Hematopoietic multipotent progenitor cell treated with erythropoietin and hydrocortisone succinate and interleukin-3 and kit ligand, for 4 days (in vitro differentiated cells): ENCODE data around the gene ARHGAP24.
"Not testable (repeated sequence)": the region's sequence is repeated elsewhere in the genome, so short reads cannot be mapped to it uniquely, and the experiment has no call there.

ENCODE experiments used
- DNase-seq: peaks from one replicate; pipeline ENCODE4 v3.0.0-alpha.2; 2015

The ARHGAP24 gene

GRCh38 chr4:85486425-85487086, 11.6 kb downstream of the ARHGAP24 start:
- no peak for DNase-seq

DNA sequence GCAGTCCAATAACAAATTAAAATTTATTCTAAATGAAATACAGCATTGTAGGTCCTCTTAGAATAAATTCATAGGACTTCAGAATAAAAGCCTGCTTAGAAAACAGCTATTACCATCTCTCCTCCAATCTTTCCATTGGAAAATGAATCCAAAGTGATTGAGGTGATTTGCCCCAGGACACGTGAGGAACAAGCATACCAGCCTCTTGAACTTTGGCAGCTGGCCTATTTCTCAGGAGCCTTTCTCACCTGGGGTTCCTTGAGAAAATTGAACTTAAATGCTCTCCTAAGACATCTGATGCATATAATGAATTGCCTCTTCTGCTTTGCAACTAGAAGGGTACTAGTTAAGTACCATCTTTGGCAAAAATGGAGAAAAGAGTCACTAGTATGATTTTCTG, 13.5 kb downstream of the ARHGAP24 start:
- DNase-seq = no peak

DNA sequence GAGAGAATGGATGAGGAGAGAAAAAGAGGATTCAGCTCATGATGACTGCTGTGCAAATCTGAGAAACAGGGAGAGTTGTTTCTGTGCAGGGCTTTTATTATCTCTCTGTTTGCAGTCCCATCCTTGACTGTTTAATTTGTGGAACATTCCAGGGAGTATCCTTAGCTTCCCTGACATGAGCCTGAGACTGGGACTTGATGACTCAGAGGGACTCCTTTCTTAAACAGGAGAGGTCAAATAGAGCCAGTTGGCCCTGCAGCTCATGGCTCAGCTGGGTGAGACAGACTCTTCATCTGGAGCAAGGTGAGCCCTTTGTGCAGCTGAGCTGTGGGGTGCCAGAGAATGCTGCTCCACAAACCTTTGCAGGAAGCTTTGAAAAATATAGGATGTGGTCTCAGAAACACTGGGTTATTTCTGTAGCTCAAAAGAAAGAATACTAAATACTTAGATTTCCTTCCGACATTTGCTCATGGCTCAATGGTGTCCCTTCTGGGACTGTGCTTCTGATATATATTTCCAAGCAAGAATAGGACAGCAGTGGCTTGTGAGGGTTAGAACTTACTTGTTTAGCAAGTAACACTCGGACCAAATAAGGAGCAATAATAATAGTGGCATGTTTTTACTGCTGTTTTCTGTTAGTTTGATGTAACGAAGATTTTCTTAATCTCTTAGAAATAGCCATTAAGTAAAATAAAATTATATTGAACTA, 14.5 kb downstream of the ARHGAP24 start:
- DNase-seq = no peak

- no peak for DNase-seq
Observed at GRCh38 chr4:85491527-85491926, 16.6 kb downstream of the ARHGAP24 start.

DNA sequence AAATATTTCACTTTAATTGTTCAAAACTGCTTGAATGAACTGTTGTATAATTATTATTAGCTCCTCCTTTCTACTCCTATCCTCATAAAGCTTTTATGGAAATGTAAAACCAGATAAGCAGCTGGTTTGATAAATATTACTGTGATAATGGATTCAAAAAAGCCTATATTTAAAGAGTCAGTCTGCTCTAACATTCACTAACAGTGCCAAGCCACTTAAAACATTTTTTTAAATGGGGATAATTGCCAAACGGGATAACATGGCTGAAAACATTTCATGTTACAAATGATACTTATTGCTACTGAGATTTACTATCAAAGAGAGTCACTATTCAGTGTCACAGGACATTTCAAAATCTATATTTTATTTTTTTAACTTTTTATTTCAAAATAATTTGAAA, 17.4 kb downstream of the ARHGAP24 start:
- DNase-seq = no peak

DNA sequence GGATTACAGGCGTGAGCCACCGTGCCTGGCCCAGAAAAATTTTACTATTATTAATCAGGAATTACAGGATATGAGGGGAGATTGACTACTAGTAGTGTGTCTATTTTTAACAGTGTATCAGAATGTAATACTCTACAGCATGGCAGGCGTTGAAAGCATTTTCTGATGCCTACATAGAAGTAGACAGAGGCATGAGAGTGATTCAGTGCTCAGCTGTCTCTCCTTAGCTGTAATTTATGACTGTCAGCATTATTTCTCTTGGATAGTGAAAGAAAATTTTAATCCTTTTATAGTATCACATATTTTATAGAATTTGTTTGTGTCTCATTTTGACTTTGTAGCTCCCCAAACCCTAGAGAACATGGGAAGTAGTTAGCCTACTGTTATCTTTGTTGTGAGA, 20.7 kb downstream of the ARHGAP24 start:
- no peak for DNase-seq

DNA sequence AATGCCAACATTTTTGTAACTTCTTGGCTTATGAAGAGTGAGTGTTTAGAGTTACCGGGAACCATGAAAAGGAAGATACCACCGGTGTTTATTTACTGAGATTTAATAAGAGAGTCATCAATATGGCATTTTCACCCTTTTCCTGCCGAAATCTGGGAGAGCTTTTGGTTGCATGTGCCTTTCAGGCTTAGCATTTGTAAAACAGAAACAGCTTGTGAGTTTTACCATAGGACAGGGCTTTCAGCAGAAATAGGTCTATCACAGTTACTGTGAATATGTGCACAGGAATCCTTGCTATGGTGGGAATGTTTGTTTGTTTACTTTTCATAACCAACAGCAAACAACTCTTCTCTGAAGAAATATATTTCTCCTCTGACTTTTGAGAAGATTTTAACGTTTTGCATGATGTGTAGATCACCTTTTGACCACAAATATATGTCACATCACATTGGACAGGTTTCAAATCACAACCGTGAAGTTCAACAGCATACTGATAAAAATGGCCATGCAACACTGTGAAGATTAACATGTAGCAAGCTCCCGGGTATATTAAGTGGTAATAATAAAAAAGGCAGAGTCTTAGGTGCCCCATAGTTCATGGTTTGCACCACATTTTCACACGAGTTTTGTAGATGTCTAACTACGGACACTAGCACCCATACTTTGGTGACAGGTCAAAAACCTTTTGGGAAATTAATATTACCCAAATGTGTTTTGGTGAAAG, 21.3 kb downstream of the ARHGAP24 start:
- no peak for DNase-seq

DNA sequence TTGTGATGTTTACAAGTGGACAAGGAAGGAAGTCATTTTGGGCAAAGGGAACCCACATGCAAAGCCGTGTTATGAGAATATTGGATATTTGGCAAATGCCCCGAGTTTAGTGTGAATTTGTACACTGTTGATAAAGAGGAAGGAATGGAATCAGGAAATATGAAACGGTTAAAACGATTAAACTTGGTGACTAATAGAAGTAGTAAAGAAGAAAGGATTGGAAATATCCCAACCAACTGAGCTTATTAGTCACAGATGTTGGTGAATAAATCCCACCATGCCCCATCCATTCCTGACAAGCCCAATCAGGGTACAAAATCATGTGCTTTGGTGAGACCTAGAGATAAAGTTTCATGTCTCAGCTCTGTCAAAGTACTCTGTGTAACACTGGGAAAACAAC, 22.0 kb downstream of the ARHGAP24 start:
- DNase-seq = no peak

DNA sequence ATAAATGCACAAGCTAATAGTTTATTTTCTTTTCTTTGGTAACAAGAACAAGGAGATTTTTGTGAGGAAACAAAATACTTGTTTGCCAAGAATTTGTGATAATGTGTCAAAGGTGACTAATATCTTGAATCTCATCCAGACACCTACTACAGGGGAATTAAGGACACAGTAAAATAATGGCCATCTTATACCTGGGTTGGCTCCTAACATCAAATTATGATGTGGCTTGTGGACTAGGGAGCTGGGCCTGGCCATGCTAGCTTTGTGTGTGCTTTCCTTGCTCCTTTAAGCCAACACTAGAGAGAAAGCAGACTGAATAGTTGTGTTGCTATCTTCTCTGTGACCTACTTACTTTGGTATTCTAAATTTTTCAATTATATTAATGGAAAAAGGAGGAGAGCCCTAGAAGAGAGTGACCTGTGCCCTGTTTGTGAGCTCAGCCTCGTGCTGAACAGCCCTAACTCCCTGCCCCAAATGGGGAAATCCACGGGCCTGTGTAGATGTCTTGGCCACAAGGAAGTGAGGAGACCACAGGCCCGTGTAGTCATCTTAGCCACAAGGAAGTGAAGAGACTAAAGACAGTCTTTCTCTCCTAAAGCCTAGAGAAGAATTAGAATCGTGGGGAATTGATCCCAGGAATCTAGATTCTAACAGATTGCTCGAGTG, 23.3 kb downstream of the ARHGAP24 start:
- peak; percentile 67 for DNase-seq

DNA sequence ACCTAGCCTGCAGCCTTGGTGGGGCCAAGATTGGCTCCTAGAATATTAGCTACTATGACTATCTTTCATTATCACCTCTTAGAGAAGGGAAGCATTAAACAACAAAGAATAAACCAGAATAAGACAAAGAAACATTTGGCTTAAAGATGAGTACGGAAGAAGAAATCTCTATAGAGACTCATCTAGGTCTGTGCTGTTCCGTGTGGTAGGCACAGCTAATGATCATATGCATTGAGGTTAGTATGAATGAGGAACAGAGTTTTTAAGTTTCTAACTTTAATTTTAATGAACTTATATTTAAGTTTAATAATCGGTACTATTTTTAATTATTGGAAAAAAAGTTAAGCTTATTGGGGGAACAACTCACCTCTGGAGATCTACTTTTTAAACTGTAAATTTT, 24.6 kb downstream of the ARHGAP24 start:
- DNase-seq = no peak

DNA sequence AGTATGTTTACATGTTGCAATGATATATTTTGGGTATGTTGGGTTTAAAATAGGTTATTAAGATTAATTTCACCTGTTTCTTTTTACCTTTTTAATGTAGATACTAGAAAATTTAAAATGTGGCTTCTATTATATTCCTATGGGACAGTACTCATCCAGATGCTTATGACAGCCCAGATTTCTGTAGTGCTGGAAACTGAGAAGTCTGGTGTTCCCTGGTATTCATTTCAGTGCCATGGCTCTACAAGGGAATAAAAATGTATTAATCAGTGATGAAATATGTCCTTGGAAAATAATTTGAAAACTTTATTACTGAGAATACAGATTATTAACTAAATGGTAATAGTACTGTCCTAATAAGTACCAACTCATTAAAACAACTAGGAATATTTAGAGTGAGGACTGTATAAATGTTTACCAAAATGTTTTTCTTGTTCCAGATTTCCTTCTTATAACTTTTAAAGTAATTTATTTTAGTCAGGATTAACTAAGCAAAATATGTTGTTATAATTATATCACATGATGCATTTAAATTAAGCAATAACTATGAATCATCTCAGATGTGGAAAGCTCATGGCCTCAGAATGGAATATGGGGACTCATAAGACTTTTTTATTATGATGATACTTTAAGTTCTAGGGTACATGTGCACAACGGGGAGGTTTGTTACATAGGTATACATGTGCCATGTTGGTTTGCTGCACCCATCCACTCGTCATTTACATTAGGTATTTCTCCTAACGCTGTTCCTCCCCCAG, 25.3 kb downstream of the ARHGAP24 start:
- no peak for DNase-seq

DNA sequence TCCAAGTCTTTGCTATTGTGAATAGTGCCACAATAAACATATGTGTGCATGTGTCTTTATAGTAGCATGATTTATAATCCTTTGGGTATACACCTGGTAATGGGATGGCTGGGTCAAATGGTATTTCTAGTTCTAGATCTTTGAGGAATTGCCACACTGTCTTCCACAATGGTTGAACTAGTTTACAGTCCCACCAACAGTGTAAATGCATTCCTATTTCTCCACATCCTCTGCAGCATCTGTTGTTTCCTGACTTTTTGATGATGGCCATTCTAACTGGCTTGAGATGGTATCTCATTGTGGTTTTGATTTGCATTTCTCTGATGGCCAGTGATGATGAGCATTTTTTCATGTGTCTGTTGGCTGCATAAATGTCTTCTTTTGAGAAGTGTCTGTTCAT, 26.2 kb downstream of the ARHGAP24 start:
- DNase-seq = not testable (repeated sequence)

GRCh38 chr4:85508654-85509053, 33.7 kb downstream of the ARHGAP24 start:
- DNase-seq = no peak

DNA sequence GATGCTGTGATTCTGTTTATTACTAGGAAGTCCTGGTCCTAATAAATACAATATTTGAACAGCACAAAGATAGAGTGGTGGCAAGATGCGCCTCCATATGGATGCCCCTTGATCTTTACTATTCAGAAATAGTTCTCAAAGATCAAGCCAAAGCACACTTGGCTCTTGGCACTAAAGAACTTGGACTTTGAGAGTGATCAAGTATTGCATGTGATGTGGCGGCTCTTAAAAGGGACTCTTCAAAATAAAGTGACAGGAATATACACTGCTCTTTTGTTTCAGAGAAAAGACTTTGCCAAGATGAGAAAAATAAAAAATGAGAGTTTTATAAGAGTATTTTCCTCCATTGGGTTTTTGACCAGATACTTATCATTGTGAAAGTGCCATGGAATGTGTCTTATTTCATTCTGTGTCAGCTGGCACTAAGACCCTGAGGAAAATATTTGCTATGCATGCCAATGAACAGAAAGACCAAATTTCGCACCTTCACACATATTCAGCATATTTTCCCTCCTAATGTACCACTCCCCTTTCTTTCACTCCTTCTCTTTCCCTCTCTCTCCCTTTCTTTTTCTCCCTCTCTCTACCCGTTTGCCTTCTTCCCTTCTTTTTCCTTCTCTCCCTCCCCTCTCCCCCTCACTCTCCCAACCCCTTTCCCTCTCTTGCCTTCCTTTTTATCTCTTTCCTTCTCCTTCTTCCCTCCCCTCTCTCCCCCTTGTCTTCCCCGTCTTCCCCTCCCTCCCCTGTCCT, 35.1 kb downstream of the ARHGAP24 start:
- no peak for DNase-seq

GRCh38 chr4:85510632-85510984, 35.7 kb downstream of the ARHGAP24 start:
- no peak for DNase-seq

- no peak for DNase-seq
Observed at GRCh38 chr4:85512446-85513205, 37.7 kb downstream of the ARHGAP24 start.

DNA sequence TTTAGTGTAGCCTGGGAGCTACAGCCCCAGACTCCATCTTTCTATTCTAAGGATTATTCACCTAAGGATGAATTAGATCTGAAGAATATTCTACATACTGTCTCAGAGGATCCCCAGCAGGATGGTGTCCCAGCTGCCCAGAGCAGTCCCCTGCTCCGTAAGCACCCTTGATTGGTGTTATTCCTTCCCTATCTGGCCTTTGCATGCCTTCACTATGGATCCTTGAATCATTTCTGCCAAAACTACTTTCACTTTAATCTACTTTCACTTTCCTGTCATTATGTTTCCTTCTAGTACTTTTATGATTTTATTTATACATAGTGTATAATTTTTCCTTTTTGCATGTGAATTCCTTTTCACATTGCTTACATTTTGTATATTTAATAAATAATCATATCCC, 39.2 kb downstream of the ARHGAP24 start:
- no peak for DNase-seq

DNA sequence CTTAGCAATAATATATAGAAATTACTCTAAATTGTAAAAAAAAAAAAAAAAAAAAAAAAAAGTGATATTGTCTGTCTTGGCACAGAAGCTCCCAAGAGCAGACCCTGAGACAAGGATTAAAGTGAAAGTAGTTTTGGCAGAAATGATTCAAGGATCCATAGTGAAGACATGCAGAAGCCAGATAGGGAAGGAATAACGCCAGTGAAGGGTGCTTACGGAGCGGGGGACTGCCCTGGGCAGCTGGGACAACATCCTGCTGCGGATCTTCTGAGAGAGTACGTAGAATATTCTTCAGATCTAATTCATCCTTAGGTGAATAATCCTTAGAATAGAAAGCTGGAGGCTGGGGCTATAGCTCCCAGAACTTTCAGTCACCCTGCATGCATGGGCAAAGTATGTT, 39.8 kb downstream of the ARHGAP24 start:
- DNase-seq = no peak

GRCh38 chr4:85515701-85516100, 40.8 kb downstream of the ARHGAP24 start:
- no peak for DNase-seq

- DNase-seq = not testable (repeated sequence)
Observed at GRCh38 chr4:85518526-85518925, 43.6 kb downstream of the ARHGAP24 start.
